ENCODE measurements around the gene POC1B.

Gene POC1B

DNA sequence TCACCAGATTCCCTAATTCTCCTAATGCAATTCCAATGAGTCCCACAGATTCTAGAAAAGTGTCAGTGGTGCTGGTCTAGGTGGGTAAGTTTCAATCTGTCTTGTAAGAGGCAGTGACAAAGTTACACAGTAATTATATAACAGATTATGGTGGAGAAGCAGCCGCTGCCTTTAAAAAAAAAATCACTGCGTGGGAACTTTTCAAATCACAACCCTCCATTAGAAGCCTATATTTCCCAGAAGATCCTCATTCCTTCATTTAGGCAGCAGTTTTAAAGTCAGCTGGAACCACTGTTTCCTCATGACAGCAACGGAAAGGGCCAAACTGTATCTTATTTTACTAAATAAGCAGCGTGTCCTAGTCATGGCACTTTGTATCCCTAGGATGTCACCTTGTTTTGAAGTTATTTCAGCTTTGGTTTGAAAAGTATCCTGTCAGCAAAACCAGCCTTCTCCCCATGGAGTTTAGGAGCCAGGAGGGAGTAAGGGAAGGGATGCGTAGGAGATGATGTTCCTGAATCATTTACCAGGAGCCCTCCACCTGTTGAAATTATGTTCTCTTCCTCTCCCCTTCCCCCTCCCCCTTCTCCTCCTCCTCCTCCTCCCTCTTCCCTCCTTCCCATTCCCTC, 145.9 kb downstream of the POC1B start:
- no peak for DNase-seq

- no peak for DNase-seq
Observed at GRCh38 chr12:89379148-89379838, 146.6 kb downstream of the POC1B start.

- no peak for DNase-seq
Observed at GRCh38 chr12:89376844-89377243, 149.0 kb downstream of the POC1B start.

DNA sequence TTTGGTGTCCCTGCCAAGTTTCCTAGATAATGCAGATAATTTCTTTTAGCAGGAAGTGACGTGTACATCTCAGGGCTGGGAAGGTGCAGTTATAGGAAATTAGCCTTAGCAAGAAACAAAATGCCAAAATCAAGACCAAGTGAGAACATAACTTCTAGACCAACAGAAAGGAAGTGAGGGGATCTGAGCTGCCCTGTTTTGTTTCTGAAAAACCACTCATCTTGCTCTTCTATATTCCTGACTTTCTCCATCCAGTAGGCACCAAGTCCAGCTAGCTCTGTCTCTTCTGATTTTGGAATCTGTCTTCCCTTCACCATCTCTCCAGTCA, 149.7 kb downstream of the POC1B start:
- DNase-seq = no peak

GRCh38 chr12:89373763-89374572, 151.9 kb downstream of the POC1B start:
- no peak for DNase-seq

GRCh38 chr12:89372584-89373370, 153.1 kb downstream of the POC1B start:
- DNase-seq = no peak

GRCh38 chr12:89370850-89371249, 155.0 kb downstream of the POC1B start:
- no peak for DNase-seq

DNA sequence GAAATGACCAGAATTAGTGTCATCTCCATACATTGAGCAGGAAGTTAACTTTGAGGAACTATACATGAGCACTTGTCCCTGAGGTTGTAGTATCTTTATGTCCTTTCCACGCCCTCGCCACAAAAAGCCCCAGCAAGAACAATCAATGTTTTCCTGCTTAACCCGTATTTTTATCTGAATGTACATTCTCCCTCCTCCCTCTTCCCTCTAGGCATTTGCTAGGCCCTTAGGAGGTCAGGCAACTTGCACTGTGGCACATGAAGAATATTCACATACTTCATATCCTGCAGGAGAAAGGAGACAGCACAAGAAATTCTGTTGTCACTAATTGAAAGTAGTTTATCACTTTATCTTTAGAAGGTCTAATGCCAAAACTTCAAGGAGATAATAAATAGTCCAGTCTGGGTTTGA, 155.4 kb downstream of the POC1B start:
- DNase-seq = no peak
